ENCODE measurements around the gene MYO15A.

The MYO15A gene

DNA sequence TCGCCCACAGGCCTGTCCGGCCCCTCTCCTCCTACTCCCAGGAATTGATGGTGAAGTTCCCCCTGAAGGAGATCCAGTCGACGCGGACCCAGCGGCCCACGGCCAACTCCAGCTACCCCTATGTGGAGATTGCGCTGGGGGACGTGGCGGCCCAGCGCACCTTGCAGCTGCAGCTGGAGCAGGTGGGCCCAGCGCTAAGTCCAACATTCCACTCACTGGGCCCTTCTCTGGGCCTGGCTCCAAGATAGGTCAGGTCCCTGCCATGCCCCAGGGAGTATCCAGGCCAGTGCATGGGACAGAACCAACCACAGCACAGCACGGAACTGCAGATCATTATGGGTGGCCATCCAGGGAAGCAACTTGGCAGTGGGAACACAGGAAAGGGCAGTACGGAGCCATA lies 65.2 kb downstream of the MYO15A start:
- Histone ChIP-seq H3K27ac (ENCODE audit: low read depth in 2 of 2, low read length in 2 of 2) (no peak overlapping the region), H3K9ac (ENCODE audit: low read depth in 1 of 2, low read length in 2 of 2) (no peak overlapping the region), H3K36me3 (ENCODE audit: control insufficient read depth in 2 of 2, insufficient read depth in 2 of 2, low read length in 2 of 2) (no peaks in the 10 kb centered on the region), H3K27me3 (ENCODE audit: control insufficient read depth in 2 of 2, insufficient read depth in 2 of 2, low read length in 2 of 2) (no peaks in the 10 kb centered on the region), H3K4me3 (ENCODE audit: low read length in 2 of 2) (no peak overlapping the region), H3K4me1 (ENCODE audit: control insufficient read depth in 2 of 2, insufficient read depth in 2 of 2, low read length in 2 of 2) (no peaks in the 10 kb centered on the region), H3K9me3 (ENCODE audit: control insufficient read depth in 2 of 2, low read length in 2 of 2) (no peaks in the 10 kb centered on the region)

DNA sequence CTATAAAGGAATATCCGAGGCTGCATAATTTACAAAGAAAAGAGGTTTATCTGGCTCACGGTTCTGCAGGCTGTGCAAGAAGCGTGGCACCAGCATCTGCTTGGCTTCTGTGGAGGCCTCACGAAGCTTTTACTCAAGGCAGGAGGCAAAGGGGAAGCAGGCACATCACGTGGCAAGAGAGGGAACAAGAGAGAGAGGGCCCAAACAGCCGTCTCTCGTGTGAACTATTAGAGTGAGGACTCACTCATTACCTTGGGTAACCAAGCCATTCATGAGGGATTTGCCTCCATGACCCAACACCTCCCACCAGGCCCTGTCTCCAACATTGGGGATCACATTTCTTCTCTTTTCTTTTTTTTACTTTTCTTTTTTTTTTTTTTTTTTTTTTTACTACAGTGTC lies 67.6 kb downstream of the MYO15A start:
- Histone ChIP-seq H3K9ac (ENCODE audit: low read depth in 1 of 2, low read length in 2 of 2) (no peak overlapping the region), H3K4me1 (ENCODE audit: control insufficient read depth in 2 of 2, insufficient read depth in 2 of 2, low read length in 2 of 2) (peaks cover 1 to 4% of the 10 kb centered on the region in 2 donors), H3K9me3 (ENCODE audit: control insufficient read depth in 2 of 2, low read length in 2 of 2) (no peaks in the 10 kb centered on the region), H3K4me3 (ENCODE audit: low read length in 2 of 2) (no peak overlapping the region), H3K27me3 (ENCODE audit: control insufficient read depth in 2 of 2, insufficient read depth in 2 of 2, low read length in 2 of 2) (no peaks in the 10 kb centered on the region), H3K36me3 (ENCODE audit: control insufficient read depth in 2 of 2, insufficient read depth in 2 of 2, low read length in 2 of 2) (no peaks in the 10 kb centered on the region), H3K27ac (ENCODE audit: low read depth in 2 of 2, low read length in 2 of 2) (no peak overlapping the region)

DNA sequence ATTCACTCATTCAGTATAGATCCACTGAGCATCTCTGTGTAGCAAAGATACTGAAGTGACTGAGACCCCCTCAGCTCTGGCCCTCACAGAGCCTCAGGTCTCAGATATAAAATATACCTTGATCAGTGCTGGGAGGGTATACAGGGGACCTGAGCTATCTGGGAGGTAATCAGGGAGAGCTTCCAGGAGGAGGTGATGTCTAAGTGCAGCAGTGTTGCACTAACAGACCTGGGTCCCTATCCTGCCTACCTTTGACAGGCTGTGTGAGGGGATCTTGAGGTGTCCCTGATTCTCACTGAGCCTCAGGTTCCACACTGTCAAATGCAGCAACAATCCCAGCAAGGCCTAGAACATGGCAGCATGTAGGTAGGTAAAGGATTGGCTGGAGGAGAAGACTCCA lies 68.6 kb downstream of the MYO15A start:
- Histone ChIP-seq H3K9ac (ENCODE audit: low read depth in 1 of 2, low read length in 2 of 2) (no peak overlapping the region), H3K9me3 (ENCODE audit: control insufficient read depth in 2 of 2, low read length in 2 of 2) (no peaks in the 10 kb centered on the region), H3K4me3 (ENCODE audit: low read length in 2 of 2) (no peak overlapping the region), H3K36me3 (ENCODE audit: control insufficient read depth in 2 of 2, insufficient read depth in 2 of 2, low read length in 2 of 2) (no peaks in the 10 kb centered on the region), H3K27me3 (ENCODE audit: control insufficient read depth in 2 of 2, insufficient read depth in 2 of 2, low read length in 2 of 2) (no peaks in the 10 kb centered on the region), H3K27ac (ENCODE audit: low read depth in 2 of 2, low read length in 2 of 2) (no peak overlapping the region), H3K4me1 (ENCODE audit: control insufficient read depth in 2 of 2, insufficient read depth in 2 of 2, low read length in 2 of 2) (peaks cover 9 to 13% of the 10 kb centered on the region in 2 donors)

DNA sequence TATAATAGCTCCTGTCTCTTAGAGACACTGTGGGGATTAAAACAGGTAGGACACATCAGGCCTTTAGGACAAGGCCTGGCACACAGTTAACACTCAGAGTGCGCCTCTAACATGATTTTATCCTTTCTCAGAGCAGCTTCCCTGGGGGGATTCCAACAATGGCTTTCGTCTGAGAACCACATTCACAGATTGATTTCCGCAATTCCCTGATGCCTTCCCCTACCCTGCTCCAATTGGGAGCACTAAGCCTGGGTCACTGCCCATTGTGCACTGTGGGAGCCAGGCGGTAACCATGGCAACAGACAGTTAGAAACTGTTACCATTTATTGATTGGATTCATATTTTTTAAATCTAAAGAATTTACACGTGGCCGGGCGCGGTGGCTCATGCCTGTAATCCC lies 69.2 kb downstream of the MYO15A start:
- H3K27me3 ChIP-seq (ENCODE audit: control insufficient read depth in 2 of 2, insufficient read depth in 2 of 2, low read length in 2 of 2) = no peaks in the 10 kb centered on the region
- no peak overlapping the region for H3K9ac ChIP-seq (ENCODE audit: low read depth in 1 of 2, low read length in 2 of 2)
- no peaks in the 10 kb centered on the region for H3K36me3 ChIP-seq (ENCODE audit: control insufficient read depth in 2 of 2, insufficient read depth in 2 of 2, low read length in 2 of 2)
- peaks cover 12 to 17% of the 10 kb centered on the region in 2 donors for H3K4me1 ChIP-seq (ENCODE audit: control insufficient read depth in 2 of 2, insufficient read depth in 2 of 2, low read length in 2 of 2)
- no peak overlapping the region for H3K4me3 ChIP-seq (ENCODE audit: low read length in 2 of 2)
- H3K27ac ChIP-seq (ENCODE audit: low read depth in 2 of 2, low read length in 2 of 2) = no peak overlapping the region
- no peaks in the 10 kb centered on the region for H3K9me3 ChIP-seq (ENCODE audit: control insufficient read depth in 2 of 2, low read length in 2 of 2)

DNA sequence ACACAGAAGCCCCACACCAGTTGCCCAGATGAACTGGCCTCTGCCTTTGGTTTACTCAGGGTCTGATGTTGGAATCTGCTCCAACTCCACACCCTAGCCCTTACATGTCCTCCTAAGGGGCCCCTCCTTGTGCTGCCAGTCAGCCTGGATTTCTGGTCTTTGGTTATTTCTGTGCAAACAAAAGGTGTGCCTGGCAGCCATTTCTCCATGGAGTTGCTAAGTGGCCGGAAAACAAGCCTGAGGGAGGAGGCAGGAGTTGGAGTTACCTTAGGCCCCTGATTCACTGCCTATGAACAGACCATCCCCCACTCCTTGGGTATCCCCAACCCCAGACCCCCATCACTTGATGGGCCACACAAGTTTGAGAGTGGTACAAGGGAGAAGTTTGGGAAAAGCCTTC lies 70.6 kb downstream of the MYO15A start:
- H3K9ac ChIP-seq (ENCODE audit: low read depth in 1 of 2, low read length in 2 of 2) = no peak overlapping the region
- H3K27ac ChIP-seq (ENCODE audit: low read depth in 2 of 2, low read length in 2 of 2) = no peak overlapping the region
- no peaks in the 10 kb centered on the region for H3K9me3 ChIP-seq (ENCODE audit: control insufficient read depth in 2 of 2, low read length in 2 of 2)
- no peaks in the 10 kb centered on the region for H3K36me3 ChIP-seq (ENCODE audit: control insufficient read depth in 2 of 2, insufficient read depth in 2 of 2, low read length in 2 of 2)
- H3K4me3 ChIP-seq (ENCODE audit: low read length in 2 of 2) = no peak overlapping the region
- H3K27me3 ChIP-seq (ENCODE audit: control insufficient read depth in 2 of 2, insufficient read depth in 2 of 2, low read length in 2 of 2) = no peaks in the 10 kb centered on the region
- peaks cover 12 to 17% of the 10 kb centered on the region in 2 donors for H3K4me1 ChIP-seq (ENCODE audit: control insufficient read depth in 2 of 2, insufficient read depth in 2 of 2, low read length in 2 of 2)

DNA sequence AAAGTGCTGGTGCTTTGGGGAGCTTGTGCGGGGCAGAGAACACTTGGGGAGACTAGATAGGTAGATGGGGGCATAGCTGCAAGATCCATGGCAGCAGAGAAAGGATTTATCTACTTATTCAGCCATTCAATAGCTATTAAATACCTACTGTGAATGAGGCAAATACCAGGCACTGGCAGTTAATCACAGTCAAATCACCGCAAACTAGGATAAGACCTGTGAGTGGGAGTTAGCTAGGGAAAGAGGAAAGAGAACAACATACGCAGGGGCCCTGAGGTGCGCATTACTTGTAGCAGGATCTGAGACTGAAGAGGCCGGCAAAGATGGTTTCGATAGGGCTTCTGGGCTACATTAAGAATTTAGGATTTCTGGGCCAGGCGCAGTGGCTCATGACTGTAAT lies 71.2 kb downstream of the MYO15A start:
- Histone ChIP-seq H3K4me3 (ENCODE audit: low read length in 2 of 2) (no peak overlapping the region), H3K4me1 (ENCODE audit: control insufficient read depth in 2 of 2, insufficient read depth in 2 of 2, low read length in 2 of 2) (peaks cover 12 to 21% of the 10 kb centered on the region in 2 donors), H3K9me3 (ENCODE audit: control insufficient read depth in 2 of 2, low read length in 2 of 2) (no peaks in the 10 kb centered on the region), H3K27ac (ENCODE audit: low read depth in 2 of 2, low read length in 2 of 2) (no peak overlapping the region), H3K9ac (ENCODE audit: low read depth in 1 of 2, low read length in 2 of 2) (no peak overlapping the region), H3K36me3 (ENCODE audit: control insufficient read depth in 2 of 2, insufficient read depth in 2 of 2, low read length in 2 of 2) (no peaks in the 10 kb centered on the region), H3K27me3 (ENCODE audit: control insufficient read depth in 2 of 2, insufficient read depth in 2 of 2, low read length in 2 of 2) (no peaks in the 10 kb centered on the region)

DNA sequence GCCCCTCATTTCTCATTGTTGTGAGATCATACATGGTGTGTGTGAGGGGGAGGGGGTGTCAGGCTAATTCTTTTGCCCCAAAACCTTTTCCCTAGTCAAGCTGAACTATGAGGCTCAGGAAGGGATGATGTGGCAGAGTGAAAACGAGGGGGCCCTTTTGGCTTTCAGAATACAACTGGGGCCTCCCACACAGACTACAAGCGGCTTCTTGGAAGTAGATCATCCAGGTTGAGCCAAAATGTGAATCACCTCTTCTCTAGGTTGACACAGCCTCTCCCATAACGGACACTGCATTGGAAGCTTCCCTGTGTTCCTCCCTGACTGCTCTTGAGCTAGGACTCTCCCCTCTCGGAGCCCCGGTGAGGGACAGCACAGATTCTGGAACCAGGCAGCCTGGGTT lies 72.8 kb downstream of the MYO15A start:
- no peak overlapping the region for H3K4me3 ChIP-seq (ENCODE audit: low read length in 2 of 2)
- H3K36me3 ChIP-seq (ENCODE audit: control insufficient read depth in 2 of 2, insufficient read depth in 2 of 2, low read length in 2 of 2) = peaks cover 0 to 2% of the 10 kb centered on the region in 2 donors
- H3K9me3 ChIP-seq (ENCODE audit: control insufficient read depth in 2 of 2, low read length in 2 of 2) = no peaks in the 10 kb centered on the region
- H3K9ac ChIP-seq (ENCODE audit: low read depth in 1 of 2, low read length in 2 of 2) = no peak overlapping the region
- peak overlapping the region in 1 of 2 donors; percentile 98 for H3K27ac ChIP-seq (ENCODE audit: low read depth in 2 of 2, low read length in 2 of 2)
- peaks cover 26 to 33% of the 10 kb centered on the region in 2 donors for H3K4me1 ChIP-seq (ENCODE audit: control insufficient read depth in 2 of 2, insufficient read depth in 2 of 2, low read length in 2 of 2)
- no peaks in the 10 kb centered on the region for H3K27me3 ChIP-seq (ENCODE audit: control insufficient read depth in 2 of 2, insufficient read depth in 2 of 2, low read length in 2 of 2)

DNA sequence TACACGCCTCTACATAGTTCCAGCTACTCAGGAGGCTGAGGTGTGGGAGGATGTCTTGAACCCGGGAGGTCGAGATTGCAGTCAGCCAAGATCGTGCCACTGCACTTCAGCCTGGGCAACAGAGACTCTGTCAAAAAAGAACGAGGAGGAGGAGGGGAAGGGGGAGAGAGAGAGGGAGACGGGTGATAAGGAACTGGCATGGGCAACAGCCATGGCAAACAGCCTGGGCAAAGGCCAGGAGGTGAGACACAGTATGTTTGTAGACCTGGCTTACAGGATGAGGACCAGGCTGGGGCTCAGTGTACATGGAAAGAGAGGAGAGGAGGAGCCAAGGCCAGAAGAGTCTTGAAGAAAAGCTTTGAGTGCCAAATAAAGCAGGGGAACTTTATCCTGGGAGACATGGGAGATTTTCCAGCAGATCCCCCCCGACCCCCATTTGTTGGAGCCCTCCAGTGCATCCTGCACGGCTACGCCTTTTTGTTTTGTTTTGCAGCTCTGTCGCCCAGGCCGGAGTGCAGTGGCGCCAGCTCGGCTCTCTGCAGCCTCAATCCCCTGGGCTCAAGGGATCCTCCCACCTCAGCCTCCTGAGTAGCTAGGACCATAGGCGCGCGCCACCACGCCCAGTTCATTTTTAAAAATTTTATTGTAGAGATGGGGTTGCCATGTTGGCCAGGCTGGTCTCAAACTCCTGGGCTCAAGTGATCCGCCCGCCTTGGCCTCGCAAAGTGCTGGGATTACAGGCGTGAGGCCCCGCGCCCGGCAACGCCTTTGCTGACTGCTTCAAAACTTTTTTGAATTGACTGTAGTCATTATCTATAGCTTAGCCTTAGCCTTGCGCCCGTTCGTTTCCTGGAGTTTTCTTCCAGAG lies 73.8 kb downstream of the MYO15A start:
- no peaks in the 10 kb centered on the region for H3K9me3 ChIP-seq (ENCODE audit: control insufficient read depth in 2 of 2, low read length in 2 of 2)

DNA sequence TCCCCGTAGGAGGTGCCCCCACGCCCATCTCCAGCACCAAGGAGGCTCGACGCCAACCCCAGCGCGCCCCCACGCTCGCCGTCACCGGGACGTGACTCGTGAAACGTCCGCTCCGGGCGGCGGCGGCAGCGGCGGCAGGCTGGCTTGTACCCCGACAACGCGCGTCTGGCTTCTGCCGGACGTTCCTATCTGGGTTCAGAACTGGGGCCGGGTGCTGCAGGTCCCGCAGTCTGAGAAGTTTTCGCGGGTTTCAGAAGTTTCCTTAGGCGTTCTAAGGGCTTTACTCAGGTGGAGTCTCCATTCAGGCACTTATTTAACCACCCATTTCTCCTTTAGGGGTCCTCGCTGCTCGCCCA lies 74.4 kb downstream of the MYO15A start:
- peak overlapping the region; percentile 89 to 93 for H3K9ac ChIP-seq (ENCODE audit: low read depth in 1 of 2, low read length in 2 of 2)

More for the DNA sequence above, 73.8 kb downstream of the MYO15A start:
- Histone ChIP-seq H3K27ac (ENCODE audit: low read depth in 2 of 2, low read length in 2 of 2) (peak overlapping the region; percentile 98), H3K9ac (ENCODE audit: low read depth in 1 of 2, low read length in 2 of 2) (peak overlapping the region; percentile 89 to 93), H3K27me3 (ENCODE audit: control insufficient read depth in 2 of 2, insufficient read depth in 2 of 2, low read length in 2 of 2) (no peaks in the 10 kb centered on the region), H3K4me1 (ENCODE audit: control insufficient read depth in 2 of 2, insufficient read depth in 2 of 2, low read length in 2 of 2) (peaks cover 36 to 43% of the 10 kb centered on the region in 2 donors), H3K36me3 (ENCODE audit: control insufficient read depth in 2 of 2, insufficient read depth in 2 of 2, low read length in 2 of 2) (peaks cover 4 to 5% of the 10 kb centered on the region in 2 donors), H3K4me3 (ENCODE audit: low read length in 2 of 2) (peak overlapping the region; percentile 89)

DNA sequence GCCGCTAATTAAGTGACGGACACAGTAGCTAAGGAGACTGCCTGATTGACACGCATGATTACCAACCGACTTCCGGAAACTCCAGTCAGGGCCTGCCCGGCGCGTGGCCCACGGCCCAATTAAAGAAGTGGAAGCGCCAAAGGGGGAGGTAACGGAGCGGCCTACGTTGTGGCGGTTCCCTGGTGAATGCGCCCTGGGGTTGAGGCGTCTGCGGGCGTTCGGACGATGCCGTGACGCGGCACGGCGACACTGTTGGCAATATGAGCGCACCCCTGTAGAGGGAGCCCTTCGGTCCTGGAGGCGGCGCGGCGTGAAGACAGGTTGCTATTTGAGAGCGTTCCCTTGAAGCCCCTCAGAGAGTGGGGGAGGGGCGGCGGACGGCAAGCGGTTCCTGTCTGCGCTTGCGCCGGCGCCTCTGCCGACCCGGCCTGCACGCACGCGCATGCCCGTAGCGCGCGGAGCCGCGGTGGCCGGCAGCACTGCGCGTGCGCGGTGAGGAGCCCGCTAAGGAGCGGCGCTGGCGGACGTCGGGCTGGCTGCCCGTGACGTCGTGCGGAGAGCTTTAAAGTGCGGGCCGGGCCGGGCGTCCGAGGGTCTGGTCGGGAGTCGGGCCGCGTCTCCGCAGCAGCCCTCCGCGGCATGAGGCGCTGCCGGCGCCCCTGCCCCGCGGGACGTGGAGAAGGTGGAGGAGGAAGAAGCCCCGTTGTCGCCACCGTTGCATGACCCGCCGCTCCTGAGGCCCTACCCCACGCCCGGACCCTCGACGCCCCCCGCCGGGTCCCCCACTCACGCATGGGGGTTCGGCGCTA lies 75.0 kb downstream of the MYO15A start, which contains the start of gene ALKBH5:
ALKBH5 (plus strand) TSS at position 495 of the 809 bp plus-strand sequence. CDS start 416 bp downstream, outside the sequence.
- Histone ChIP-seq H3K9ac (ENCODE audit: low read depth in 1 of 2, low read length in 2 of 2) (peak within 1 kb of the TSS; percentile 89 to 93), H3K36me3 (ENCODE audit: control insufficient read depth in 2 of 2, insufficient read depth in 2 of 2, low read length in 2 of 2) (peaks cover 5 to 7% of the 10 kb centered on the region in 2 donors), H3K4me1 (ENCODE audit: control insufficient read depth in 2 of 2, insufficient read depth in 2 of 2, low read length in 2 of 2) (peaks cover 47 to 55% of the 10 kb centered on the region in 2 donors), H3K9me3 (ENCODE audit: control insufficient read depth in 2 of 2, low read length in 2 of 2) (no peaks in the 10 kb centered on the region), H3K27ac (ENCODE audit: low read depth in 2 of 2, low read length in 2 of 2) (peak within 1 kb of the TSS; percentile 98), H3K27me3 (ENCODE audit: control insufficient read depth in 2 of 2, insufficient read depth in 2 of 2, low read length in 2 of 2) (no peaks in the 10 kb centered on the region), H3K4me3 (ENCODE audit: low read length in 2 of 2) (peak within 1 kb of the TSS; percentile 89)

More for the DNA sequence above, 74.4 kb downstream of the MYO15A start:
- Histone ChIP-seq H3K4me1 (ENCODE audit: control insufficient read depth in 2 of 2, insufficient read depth in 2 of 2, low read length in 2 of 2) (peaks cover 41 to 49% of the 10 kb centered on the region in 2 donors), H3K4me3 (ENCODE audit: low read length in 2 of 2) (peak overlapping the region; percentile 89), H3K36me3 (ENCODE audit: control insufficient read depth in 2 of 2, insufficient read depth in 2 of 2, low read length in 2 of 2) (peaks cover 5 to 7% of the 10 kb centered on the region in 2 donors), H3K27me3 (ENCODE audit: control insufficient read depth in 2 of 2, insufficient read depth in 2 of 2, low read length in 2 of 2) (no peaks in the 10 kb centered on the region), H3K9me3 (ENCODE audit: control insufficient read depth in 2 of 2, low read length in 2 of 2) (no peaks in the 10 kb centered on the region), H3K27ac (ENCODE audit: low read depth in 2 of 2, low read length in 2 of 2) (peak overlapping the region; percentile 98)

All from mucosa of rectum (tissue), 2 donors.